ENCODE measurements around the gene PTPRG. TPM values are rescaled to one million over a fixed set of nuclear protein-coding genes. Genes with fewer than 3 reads are reported as not detected.

Gene PTPRG
- total and polyA plus RNA-seq, 2 donors (not counting 1 experiment from before 2014, with no cell fraction given), result 67.0 to 97.9 TPM

DNA sequence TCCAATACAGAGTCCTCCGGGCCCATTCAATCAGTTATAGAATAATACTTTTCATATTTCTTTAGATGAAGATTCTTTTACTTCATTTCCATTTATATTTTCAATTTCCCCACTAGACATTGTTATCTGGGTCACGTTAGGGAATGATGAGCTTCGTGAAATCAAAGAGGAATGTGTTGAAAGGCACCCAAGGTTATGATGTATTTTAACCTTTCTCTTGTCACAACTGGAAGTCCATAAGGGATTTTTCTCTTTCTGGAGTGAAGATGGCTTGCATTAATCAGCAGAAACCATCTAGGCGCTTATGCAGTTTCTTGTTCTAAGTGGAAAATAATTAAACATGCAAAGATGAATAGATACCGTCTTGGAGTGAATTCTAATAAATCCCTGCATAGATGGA, 631.5 kb downstream of the PTPRG start:
- H2AFZ ChIP-seq (ENCODE audit: low read length), result no peak overlapping the region
- no peaks in the 10 kb centered on the region for H3K4me1 ChIP-seq (ENCODE audit: control insufficient read depth, extremely low read depth, insufficient read depth, low read length)
- no peaks in the 10 kb centered on the region for H3K9me3 ChIP-seq (ENCODE audit: control insufficient read depth, insufficient read depth, low read depth, low read length)
- no peaks in the 10 kb centered on the region for H3K79me2 ChIP-seq (ENCODE audit: control insufficient read depth, insufficient read depth, low read length)
- H3K4me2 ChIP-seq (ENCODE audit: extremely low read depth, insufficient read depth, low read length), result no peak overlapping the region
- TF ChIP-seq EZH2 (IDR thresholded peaks at IDR 0.05; ENCODE audit: low read length, missing control alignments), result no peak
- TF ChIP-seq, protein P1, sequence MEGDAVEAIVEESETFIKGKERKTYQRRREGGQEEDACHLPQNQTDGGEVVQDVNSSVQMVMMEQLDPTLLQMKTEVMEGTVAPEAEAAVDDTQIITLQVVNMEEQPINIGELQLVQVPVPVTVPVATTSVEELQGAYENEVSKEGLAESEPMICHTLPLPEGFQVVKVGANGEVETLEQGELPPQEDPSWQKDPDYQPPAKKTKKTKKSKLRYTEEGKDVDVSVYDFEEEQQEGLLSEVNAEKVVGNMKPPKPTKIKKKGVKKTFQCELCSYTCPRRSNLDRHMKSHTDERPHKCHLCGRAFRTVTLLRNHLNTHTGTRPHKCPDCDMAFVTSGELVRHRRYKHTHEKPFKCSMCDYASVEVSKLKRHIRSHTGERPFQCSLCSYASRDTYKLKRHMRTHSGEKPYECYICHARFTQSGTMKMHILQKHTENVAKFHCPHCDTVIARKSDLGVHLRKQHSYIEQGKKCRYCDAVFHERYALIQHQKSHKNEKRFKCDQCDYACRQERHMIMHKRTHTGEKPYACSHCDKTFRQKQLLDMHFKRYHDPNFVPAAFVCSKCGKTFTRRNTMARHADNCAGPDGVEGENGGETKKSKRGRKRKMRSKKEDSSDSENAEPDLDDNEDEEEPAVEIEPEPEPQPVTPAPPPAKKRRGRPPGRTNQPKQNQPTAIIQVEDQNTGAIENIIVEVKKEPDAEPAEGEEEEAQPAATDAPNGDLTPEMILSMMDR (conservative IDR thresholded peaks at IDR 0.05 in 1 of 2, IDR thresholded peaks at IDR 0.05 in 1 of 2; ENCODE audit: low read depth in 1 of 2, low read length in 2 of 2), result no peak
- DNase-seq (ENCODE audit: low read depth in 2 of 2), result no peak
- H3K36me3 ChIP-seq (ENCODE audit: control insufficient read depth, insufficient read depth, low read length), result no peaks in the 10 kb centered on the region
- H3K27me3 ChIP-seq (ENCODE audit: control insufficient read depth, insufficient read depth, low read length), result no peaks in the 10 kb centered on the region
- H3K27ac ChIP-seq (ENCODE audit: insufficient read depth, low read length), result no peak overlapping the region
- no peak overlapping the region for H3K4me3 ChIP-seq (replicated peaks in 1 of 4; ENCODE audit: control extremely low read depth in 1 of 4, insufficient read depth in 1 of 4, low read depth in 3 of 4, low read length in 4 of 4)
- no peaks in the 10 kb centered on the region for H4K20me1 ChIP-seq (ENCODE audit: control insufficient read depth, extremely low read depth, insufficient read depth, low read length)
- H3K9ac ChIP-seq (ENCODE audit: insufficient read depth, low read length), result no peak overlapping the region

DNA sequence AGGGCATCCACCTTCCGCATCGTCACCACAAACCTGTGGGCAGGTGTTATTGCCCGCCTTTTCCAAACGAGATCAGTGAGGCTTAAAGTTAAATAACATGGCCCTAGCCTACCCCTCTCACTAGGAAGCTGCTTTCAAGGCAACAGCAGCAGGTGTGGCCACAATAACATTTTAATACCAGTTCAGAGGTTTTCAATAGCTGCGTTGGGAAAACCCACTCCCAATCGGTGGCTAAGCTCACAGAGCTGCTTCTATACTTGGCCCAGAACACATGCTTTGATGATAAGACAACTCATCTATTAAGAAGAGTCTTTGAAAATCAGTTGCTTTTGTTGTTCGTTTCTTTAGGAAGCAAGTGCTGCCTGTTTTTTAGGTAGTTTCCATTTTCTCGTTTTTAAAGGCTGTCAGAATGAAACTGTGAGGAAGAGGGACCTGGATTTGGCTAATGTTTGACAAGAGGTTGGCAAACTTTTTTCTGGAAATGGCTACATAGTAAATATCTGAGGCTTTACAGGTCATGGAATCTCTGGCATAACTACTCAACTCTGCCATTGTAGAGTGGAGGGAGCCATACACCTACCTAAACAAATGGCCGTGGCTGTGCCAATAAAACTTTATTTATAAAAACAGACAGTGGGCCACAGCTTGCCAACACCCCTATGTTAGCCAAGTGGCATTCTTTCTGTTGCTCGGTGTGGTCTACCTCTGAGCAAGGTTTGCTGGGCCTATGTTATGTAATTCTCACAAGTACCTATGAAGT, 632.4 kb downstream of the PTPRG start:
- Histone ChIP-seq H3K9me3 (ENCODE audit: control insufficient read depth, insufficient read depth, low read depth, low read length) (no peaks in the 10 kb centered on the region), H2AFZ (ENCODE audit: low read length) (no peak overlapping the region), H4K20me1 (ENCODE audit: control insufficient read depth, extremely low read depth, insufficient read depth, low read length) (no peaks in the 10 kb centered on the region), H3K79me2 (ENCODE audit: control insufficient read depth, insufficient read depth, low read length) (no peaks in the 10 kb centered on the region), H3K27me3 (ENCODE audit: control insufficient read depth, insufficient read depth, low read length) (no peaks in the 10 kb centered on the region), H3K9ac (ENCODE audit: insufficient read depth, low read length) (no peak overlapping the region), H3K4me2 (ENCODE audit: extremely low read depth, insufficient read depth, low read length) (no peak overlapping the region), H3K4me1 (ENCODE audit: control insufficient read depth, extremely low read depth, insufficient read depth, low read length) (no peaks in the 10 kb centered on the region), H3K27ac (ENCODE audit: insufficient read depth, low read length) (no peak overlapping the region), H3K4me3 (replicated peaks in 1 of 4; ENCODE audit: control extremely low read depth in 1 of 4, insufficient read depth in 1 of 4, low read depth in 3 of 4, low read length in 4 of 4) (no peak overlapping the region), H3K36me3 (ENCODE audit: control insufficient read depth, insufficient read depth, low read length) (no peaks in the 10 kb centered on the region)
- no peak for TF ChIP-seq EZH2 (IDR thresholded peaks at IDR 0.05; ENCODE audit: low read length, missing control alignments)
- TF ChIP-seq, protein P1 (conservative IDR thresholded peaks at IDR 0.05 in 1 of 2, IDR thresholded peaks at IDR 0.05 in 1 of 2; ENCODE audit: low read depth in 1 of 2, low read length in 2 of 2), result no peak
- no peak for DNase-seq (ENCODE audit: low read depth in 2 of 2)

DNA sequence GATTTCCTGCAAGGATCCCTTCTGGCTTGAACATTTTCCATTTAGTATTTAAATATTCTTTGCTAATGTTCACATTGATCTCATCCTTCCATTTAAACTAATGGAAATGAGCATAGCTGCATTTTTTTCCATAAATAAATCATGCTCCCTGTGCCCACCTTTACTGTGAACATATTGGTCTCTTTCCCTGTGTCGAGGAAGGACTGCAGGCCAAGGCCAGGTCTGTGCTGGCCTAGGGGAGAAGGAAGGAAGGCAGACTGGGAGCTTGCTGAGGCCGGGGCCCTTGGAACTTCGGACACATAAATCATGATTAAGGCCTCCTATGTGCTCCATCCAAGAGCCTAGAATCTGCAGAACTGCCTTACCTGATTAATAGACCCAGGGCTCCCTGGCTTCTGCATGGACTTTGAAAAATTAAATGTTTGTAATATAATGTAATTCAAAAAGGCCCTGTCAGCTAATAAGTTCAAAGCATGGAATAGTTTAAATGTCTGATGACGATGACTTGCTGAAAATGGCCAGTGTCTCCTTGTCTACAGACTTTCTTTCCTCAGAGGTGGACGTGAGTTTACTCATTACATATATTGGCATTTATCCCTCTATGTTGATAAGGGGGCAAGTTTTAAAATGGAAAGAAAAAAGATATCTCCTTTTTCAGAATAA, 636.1 kb downstream of the PTPRG start:
- Histone ChIP-seq H3K9me3 (ENCODE audit: control insufficient read depth, insufficient read depth, low read depth, low read length) (no peaks in the 10 kb centered on the region), H3K9ac (ENCODE audit: insufficient read depth, low read length) (no peak overlapping the region), H3K27ac (ENCODE audit: insufficient read depth, low read length) (no peak overlapping the region), H3K79me2 (ENCODE audit: control insufficient read depth, insufficient read depth, low read length) (no peaks in the 10 kb centered on the region), H3K4me3 (replicated peaks in 1 of 4; ENCODE audit: control extremely low read depth in 1 of 4, insufficient read depth in 1 of 4, low read depth in 3 of 4, low read length in 4 of 4) (no peak overlapping the region), H3K4me1 (ENCODE audit: control insufficient read depth, extremely low read depth, insufficient read depth, low read length) (no peaks in the 10 kb centered on the region), H3K36me3 (ENCODE audit: control insufficient read depth, insufficient read depth, low read length) (no peaks in the 10 kb centered on the region), H3K4me2 (ENCODE audit: extremely low read depth, insufficient read depth, low read length) (no peak overlapping the region), H4K20me1 (ENCODE audit: control insufficient read depth, extremely low read depth, insufficient read depth, low read length) (no peaks in the 10 kb centered on the region), H3K27me3 (ENCODE audit: control insufficient read depth, insufficient read depth, low read length) (no peaks in the 10 kb centered on the region), H2AFZ (ENCODE audit: low read length) (no peak overlapping the region)
- DNase-seq (ENCODE audit: low read depth in 2 of 2), result no peak
- TF ChIP-seq, protein P1 (conservative IDR thresholded peaks at IDR 0.05 in 1 of 2, IDR thresholded peaks at IDR 0.05 in 1 of 2; ENCODE audit: low read depth in 1 of 2, low read length in 2 of 2), result no peak
- TF ChIP-seq EZH2 (IDR thresholded peaks at IDR 0.05; ENCODE audit: low read length, missing control alignments), result no peak
